Stimulated activated CD4-positive, alpha-beta T cell treated with anti-CD3 and anti-CD28 coated beads, Interleukin-12 subunit alpha, Interleukin-12 subunit beta, amount 100 ng/mL, for 4 hours (primary cell): ENCODE measurements around the gene ADK.
"Not testable (repeated sequence)": the region's sequence is repeated elsewhere in the genome, so short reads cannot be mapped to it uniquely, and the experiment has no call there.

ENCODE experiments used
- DNase-seq: peaks from one replicate; pipeline ENCODE4 v3.0.0-alpha.2; 2020

ADK gene

DNA sequence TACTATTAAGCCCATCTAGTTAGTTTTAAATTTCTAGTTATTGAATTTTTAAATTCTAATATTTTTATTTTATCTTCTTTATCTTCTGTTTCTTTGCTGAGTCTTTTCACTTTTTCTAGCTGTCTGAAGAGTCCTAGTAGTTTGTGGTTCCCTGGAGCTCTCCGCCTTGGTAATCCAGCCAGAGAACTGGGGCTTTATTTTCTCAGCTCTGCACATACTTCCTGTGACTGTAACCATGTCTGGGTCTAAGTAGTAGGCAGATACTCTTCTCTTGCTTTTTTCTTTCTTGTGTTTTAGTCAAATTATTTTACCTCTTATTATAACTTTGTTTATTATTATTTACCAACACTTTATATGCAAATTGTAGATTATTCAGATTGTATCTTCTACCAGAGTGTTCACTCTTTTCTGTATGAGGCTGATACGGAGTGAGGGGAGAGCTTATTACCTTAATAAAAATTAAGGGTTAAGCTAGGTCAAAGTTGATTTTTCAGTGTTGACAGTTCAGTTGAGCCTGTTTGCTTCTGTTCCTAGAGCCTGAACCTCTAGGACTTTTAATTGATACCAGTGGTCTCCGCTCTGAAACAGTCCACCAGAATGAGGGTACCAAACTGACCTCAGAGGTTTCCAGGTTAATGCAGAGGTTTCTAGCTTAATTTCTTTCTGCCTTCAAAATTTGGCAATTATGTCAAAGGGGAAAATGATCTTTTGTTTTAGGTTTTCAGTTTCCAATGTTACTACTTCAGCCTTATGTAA is 155.4 kb downstream of the ADK start:
- no peak for DNase-seq

DNA sequence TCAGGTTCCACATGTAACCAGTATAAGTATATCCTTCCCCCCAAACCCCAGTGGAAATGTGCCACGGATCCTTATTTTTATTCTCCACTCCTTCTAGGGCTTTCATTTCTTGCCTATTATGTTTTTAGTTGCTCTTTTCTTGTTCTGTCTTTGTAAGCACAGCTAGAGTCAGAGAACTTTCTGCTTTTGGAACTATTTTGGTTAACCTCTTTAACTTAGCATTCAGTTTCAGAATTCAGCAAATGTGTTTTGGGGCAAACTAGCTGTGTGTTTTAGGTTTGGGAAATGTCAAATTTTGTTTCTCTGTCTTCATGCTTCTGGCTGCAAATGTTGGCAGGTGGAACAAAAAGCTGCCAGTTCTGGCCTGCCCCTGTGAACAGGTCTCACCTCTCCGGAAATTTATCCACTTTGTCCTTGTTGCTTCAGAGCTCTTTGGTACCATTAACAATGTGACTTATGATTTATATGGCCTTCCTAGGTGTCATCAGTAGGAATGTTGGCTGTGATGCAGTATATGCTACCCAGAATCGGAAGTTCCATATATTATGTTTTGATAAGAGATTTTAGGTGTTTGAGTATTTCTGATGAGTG is 156.1 kb downstream of the ADK start:
- DNase-seq: no peak

DNA sequence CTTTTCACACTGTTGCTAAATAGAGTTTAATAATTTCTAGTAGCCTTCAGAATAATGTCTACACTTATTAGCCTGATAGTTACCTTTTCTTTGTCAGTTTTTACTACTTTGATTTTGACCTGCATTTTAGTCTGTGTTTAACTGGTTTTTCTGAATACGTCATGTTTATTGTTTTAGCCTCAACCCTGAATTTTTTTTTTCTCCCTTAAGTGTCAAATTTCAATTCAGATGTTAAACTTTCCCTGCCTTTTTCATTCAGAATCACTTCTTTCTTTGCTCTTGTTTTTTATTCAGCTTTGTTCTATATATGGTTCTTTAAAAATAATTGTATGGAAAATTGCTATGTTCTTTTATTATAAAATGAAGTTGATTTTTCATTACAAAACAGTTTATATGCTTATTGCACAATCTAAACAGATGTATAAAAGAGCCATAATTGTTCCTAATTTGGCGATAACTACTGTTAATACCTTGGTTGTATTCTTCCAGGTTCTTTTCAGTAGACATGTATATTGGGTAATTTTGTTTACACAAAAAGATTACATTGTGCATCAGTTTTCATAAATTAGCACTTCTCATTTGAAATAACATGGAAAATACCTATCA is 159.7 kb downstream of the ADK start:
- no peak for DNase-seq

DNA sequence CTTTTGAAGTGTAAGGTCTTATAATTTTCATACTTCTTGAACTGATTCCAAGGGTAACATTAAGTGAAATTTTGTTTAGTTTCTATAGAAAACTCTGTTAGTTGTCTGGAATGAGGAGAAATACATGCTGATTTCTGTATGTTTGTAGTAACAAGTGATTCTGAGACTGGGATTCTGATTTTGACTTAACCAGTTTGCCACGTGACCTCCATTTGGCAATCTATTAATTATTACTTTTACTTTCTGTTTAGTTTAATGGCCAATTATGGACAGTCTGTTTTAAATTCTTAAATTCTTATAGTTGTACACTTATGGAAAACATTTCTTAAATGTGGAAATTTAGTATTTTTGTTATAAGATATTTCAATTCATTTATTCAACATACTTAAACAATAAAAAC is 163.1 kb downstream of the ADK start:
- no peak for DNase-seq

DNA sequence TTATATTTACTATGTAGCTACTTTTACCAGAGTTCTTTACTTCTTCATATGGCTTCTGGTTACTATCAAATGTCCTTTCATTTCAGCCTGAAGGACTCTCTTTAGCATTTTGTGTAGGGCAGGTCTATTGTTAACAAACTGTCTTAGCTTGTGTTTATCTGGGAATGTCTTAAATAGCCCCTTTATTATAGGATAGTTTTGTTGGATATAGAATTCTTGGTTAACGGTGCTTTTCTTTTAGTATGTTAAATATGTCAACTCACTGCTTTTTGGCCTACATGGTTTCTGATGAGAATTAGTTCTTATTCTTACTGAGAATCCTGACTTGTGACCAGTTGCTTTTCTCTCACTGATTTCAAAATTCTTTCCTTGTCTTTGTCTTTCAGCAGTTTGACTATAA is 169.0 kb downstream of the ADK start:
- DNase-seq: no peak

DNA sequence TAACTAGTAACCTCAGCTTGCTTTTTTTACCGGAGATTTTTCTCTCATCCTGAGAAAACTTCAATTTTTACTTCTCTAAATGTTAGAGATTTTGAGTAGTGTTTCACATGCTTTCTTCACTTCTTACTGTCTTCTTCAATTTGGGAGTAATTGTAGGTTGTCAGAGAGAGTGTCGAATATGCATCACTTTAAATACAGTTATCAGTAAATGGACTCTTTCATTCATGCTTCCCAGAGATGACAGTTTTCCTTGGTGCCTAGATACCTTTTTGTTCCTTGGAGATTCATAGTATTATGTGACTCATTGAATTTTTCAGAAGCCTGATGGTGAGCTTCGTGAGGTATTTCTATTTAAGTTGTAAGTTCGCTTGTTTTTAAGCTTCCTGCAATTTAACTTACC is 169.7 kb downstream of the ADK start:
- DNase-seq: no peak

DNA sequence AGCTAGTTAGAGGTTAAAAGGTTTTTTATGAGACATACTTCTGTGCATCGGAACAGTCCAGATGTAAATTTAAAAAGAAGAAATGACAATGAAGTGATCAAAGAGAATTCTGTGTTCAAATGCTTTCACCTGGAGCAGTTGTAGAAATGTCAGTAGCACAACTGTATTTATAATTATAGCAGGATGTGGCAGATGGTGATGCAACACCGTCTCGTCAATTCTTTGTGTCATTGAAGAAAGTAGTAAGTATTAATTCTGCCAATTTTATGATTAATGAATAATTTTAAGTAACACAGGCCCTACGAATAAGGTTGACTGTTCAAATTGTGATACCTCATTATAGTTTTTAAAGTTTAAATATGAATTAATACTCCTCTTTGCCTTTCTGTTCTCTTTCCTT is 171.1 kb downstream of the ADK start:
- no peak for DNase-seq

DNA sequence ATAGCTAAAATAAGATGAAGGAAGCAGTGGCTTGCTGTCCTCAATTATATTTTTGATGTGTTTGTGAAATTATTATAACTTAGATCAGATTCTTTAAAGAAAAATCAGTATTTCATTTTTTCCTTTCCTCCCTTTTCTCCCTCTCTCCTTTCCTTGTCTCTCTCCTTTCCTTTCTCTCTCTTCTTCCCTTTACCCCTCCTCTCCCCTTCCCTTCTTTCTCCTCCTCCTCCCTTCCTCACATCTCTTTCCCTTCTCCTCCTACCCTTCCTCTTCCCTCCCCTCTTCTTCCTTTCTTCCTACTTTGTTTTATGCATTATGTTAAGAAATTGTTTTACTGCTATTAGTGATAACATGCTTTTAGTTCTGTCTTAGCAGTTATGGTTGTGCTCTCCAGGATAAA is 171.5 kb downstream of the ADK start:
- no peak for DNase-seq

DNA sequence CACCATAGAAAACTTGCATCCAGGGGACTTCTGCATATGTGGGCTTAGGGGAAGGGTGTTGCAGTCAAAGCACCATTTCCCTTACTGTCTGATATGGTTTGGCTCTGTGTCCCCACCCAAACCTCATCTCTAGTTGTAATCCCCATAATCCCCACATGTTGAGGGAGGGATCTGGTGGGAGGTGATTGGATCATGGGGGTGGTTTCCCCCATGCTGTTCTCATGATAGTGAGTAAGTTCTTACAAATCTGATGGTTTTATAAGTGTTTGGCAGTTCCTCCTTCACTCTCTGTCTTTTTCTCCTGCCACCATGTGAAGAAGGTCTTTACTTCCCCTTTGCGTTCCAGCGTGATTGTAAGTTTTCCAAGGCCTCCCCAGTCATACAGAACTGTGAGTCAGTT is 177.4 kb downstream of the ADK start:
- no peak for DNase-seq

DNA sequence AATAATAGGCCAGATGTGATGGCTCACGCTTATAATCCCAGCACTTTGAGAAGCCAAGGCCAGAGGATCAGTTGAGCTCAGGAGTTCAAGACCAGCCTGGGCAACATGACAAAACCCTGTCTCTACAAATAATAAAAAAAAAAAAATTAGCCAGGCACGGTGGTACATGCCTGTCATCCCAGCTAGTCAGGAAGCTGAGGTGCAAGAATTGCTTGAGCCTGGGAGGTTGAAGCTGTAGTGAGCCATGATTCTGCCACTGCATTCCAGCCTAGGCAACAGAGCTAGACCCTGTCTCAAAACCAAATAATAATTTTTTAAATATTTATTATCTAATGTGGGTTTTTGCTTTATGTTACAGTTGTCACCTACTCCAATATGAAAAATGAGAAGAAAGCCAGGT is 178.9 kb downstream of the ADK start:
- DNase-seq: no peak

DNA sequence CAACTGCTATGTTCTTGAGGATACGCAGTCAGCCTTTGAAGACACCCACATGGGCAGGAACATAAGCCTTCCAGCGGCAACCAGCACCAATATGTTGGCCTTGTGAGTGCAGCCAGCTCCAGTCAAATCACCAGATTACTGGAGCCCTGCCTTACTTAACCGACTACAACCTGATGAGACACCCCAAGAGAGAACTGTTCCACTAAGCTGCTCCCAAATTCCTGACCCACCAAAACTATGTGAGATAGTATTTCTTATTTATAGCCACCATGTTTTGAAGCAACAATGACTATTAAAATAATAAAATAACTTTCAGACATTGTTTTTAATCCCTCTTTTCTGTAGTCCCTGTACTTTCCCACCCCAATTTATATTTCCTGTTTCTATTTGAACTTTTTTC is 179.6 kb downstream of the ADK start:
- DNase-seq: no peak

DNA sequence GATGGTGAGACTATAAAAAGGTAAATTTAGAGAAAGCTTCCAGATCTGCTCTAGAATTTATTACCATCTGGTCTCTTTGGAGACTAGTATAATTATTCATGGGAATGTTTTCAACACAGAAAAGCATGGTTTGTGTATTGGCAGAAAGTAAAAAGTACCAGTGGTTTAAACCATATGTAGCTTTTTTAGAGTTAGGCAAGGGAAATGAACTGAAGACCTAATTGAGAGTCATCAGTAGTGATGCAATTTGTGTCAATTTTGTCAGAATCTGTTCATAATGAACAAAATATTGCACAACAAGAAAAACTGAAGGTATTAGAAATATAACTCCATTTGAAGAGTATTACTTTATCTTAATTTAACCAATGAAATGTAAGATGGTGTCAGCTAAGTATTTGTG is 181.4 kb downstream of the ADK start:
- DNase-seq: no peak

DNA sequence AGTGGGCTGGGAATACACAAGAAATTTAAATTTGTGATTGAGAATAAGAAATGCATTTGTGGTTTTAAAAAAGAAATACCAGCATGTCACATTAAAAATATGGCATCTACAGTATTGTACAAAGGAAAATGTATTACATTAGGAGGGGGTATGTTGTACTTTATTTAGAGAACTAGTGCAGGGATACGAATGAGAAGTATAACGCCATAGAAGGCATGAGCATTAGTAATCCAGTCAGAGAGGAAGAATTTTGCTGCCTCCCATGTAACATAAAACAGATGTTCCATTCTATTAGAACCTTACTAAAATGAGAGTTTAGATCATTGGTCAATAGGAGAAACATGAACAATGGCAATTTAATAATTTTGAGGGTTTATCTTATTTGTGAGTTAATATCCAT is 182.2 kb downstream of the ADK start:
- DNase-seq: no peak

DNA sequence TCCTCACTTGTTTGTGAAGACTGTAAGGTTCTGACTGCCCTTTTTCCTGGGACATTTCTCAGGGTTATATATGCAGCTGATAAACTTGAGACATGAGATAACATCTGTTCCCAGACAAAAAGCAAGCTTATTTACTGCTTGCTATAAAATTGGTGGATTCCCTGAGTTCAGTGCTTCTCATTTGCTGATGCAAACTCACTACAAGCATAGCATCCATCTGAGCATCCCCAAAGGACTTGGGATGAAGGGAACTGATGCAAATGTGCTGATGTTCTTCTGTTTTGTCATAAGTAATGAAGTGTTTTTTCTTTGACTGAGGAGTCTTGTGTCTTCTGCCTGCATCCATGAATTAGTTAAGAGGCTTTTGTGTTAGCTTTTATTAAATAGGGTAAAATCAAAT is 183.2 kb downstream of the ADK start:
- no peak for DNase-seq

DNA sequence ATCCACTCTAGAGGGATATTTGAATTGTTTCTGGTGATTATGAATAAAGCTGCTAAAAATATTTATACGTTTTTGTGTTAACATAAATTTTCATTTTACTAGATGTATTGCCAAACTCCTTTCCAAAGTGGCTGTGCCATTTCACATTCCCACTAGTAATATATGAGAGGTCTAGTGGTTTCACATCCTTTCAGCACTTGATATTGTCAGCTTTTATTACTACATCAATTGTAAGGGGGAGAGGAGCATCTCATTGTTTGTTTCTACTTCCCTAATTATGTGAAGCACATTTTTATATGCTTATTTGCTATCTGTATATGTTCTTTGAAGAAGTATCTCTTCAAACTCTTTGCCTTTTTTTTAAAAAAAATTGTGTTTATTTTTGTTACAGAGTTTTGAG is 184.5 kb downstream of the ADK start:
- no peak for DNase-seq

DNA sequence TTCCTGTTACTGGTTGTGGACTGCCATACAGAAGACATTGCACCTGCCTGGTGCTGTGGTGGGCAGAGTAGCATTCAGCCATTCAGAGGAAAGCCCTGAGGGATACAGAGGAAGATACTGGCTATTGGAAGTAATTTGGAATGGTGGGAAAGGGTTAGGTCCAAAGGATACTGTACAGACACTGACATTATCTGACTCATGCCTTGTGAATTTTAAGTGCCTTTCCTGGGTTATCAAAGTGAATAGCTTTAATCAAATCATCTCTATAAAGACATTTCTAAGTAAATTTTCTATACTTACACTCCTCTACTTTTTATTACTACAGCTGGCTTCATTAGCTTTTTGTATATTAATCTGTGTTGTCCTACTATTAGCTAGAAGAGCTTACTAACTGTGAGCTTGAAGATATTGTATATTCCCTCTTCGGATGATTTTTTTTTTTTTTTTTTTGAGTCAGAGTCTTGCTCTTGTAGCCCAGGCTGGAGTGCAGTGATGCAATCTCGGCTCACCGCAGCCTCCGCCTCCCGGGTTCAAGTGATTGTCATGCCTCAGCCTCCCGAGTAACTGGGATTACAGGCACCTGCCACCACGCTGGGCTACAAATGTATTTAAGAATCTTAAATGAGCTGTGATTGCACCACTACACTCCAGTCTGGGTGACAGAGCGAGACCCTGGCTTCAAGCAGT is 186.5 kb downstream of the ADK start:
- no peak for DNase-seq

DNA sequence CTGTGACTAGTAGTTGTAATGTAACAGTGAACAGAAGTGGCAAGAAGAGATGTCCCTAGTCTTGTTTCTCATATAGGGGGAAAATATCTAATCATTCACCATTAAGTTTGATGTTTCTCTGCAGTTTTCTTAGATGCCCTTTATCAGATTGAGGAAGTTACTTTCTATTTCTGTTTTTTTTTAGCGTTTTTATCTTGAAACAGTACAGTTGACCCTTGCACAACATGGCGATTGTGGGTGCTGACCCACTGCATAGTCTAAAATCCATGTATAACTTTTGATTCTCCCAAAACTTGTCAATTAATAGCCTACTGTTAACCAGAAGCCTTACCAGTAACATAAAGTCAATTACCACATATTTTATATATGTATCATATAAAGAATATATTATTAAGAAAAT is 192.0 kb downstream of the ADK start:
- no peak for DNase-seq

DNA sequence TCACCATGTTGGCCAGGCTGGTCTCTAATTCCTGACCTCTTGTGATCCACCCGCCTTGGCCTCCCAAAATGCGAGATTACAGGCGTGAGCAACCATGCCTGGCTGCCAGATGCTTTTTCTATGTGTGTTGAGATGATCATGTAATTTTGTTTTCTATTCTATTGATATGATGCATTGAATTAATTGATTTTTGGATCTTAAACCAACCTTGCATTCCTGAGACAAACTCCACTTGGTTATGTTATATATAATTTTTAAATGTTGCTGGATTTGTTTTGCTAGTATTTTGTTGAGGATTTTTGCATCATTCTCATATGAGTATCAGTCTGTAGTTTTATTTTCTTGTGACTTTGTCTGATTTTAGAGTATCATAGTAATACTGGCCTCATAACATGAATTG is 192.8 kb downstream of the ADK start:
- DNase-seq: no peak

DNA sequence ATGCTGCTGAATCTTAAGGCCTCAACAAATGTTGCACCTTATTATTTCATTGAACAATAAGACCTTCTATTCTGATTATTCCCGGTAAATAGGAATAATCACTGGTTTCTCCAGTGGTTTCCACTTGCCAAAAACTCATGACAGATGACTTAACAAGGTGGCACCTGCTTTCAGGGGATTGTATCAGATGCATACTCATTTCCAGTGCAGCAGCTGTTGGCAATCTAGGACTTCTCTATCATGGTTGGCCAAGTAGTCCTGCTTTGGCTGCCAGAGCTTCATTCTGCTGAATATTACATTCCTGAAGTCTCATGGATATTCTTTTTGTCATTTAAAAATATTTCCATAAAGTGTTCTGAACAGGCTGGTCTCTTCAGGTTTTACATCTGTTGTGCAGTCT is 193.3 kb downstream of the ADK start:
- DNase-seq: no peak

DNA sequence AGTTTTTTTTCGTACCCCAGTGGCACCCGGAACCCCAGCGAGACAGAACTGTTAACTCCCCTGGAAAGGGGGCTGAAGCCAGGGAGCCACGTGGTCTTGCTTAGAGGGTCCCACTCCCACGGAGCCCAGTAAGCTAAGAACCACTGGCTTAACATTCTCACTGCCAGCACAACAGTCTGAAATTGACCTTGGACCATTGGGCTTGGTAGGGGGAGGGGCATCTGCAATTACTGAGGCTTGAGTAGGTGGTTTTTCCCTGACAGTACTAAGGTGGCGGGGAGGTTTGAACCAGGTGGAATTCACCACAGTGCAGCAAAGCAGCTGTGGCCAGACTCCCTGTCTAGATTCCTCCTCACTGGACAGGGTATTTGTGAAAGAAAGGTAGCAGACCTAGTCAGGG is 196.5 kb downstream of the ADK start:
- DNase-seq: no peak

DNA sequence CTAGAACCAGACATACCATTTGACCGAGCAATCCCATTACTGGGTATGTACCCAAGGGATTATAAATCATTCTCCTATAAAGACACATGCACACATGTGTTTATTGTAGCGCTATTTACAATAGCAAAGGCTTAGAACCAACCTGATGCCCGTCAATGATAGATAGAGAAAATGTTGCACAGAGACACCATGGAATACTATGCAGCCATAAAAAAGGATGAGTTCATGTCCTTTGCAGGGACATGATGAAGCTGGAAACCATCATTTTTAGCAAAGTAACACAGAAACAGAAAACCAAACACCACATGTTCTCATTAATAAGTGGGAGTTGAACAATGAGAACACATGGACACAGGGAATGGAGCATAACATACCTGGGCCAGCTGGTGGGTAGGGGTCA is 202.0 kb downstream of the ADK start:
- not testable (repeated sequence) for DNase-seq

DNA sequence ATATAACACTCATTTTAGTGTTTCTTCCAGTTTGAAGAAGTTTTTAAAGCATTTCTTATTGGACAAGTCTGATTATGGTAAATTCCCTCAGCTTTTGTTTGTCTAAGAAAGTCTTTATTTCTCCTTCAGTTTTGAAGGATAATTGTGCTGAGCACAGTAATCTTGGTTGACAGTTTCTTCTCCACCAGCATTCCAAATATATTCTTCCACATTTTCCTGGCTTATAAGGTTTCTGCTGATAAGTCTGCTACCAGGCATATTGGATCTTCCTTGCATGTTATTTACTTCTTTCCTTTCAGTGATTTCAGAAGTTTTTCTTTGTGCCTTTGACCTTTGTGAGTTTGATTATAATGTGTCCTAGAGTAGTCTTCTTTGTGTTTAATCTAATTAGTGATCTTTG is 210.7 kb downstream of the ADK start:
- no peak for DNase-seq

DNA sequence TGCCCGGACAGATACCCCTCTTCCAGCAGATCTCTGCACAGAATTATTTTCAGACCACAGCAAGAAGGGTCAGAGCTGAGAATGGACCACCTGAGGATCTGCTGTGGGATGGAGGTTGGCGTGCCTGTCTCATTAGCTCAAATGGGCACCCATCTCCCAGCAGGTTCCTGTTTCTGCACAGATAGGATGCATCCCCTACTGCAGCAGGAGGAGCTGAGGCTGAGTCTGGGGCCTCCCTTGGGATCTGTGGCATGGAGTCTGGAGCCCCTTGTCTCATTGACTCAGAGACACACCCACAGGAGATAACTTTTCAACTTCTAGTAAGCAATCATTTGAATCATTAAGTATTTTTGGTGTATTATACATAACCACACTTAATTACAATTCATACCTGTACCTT is 212.7 kb downstream of the ADK start:
- DNase-seq: no peak

DNA sequence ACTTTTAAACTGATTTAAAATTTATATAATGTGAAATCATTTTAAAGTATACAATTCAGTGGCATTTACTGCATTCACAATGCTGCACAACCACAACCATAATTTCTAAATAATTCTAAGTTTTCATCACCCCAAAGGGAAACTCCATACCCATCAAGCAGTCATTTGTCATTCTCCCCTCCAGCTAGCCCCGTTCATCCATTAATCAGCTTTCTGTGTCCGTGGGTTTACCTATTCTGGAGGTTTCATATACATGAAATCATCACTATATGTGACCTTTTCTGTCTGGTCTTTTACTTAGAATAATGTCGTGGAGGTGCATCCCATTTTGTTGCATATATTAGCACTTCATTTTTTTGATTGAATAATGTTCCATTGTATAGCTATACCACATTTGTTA is 214.1 kb downstream of the ADK start:
- no peak for DNase-seq
